Left lung (tissue), 10 donors: ENCODE results near the gene OTOF. TPM values are rescaled to one million over a fixed set of nuclear protein-coding genes. Genes with fewer than 3 reads are reported as not detected.

Experiments used
- ATAC-seq: fragments of 200-7000 bp; cut with Tn5 transposase; one replicate; pipeline ENCODE4 v1.9.1; 2020; ENCODE audit warnings: moderate library complexity
- DNase-seq, 4 donors: peaks; one replicate each; pipeline ENCODE4 v3.0.0-alpha.2; 2013 to 2020
- H3K27ac ChIP-seq, 2 donors: fragments of 200-600 bp; sonication (generic) in 1 of 2; one replicate each; pipeline versions ENCODE4 v1.5.0 to v1.8.0; 2020 to 2021
- H3K27me3 ChIP-seq, 2 donors: fragments of 200-600 bp; sonication (generic) in 1 of 2; one replicate each; pipeline versions ENCODE4 v1.5.0 to v1.8.0; 2020 to 2021
- H3K36me3 ChIP-seq, 2 donors: fragments of 200-600 bp; sonication (generic) in 1 of 2; one replicate each; pipeline versions ENCODE4 v1.5.0 to v1.8.0; 2020 to 2021
- H3K4me1 ChIP-seq, 2 donors: fragments of 200-600 bp; one replicate each; pipeline ENCODE4 v1.8.0; 2021
- H3K4me3 ChIP-seq, 2 donors: fragments of 200-600 bp; sonication (generic) in 1 of 2; one replicate each; pipeline versions ENCODE4 v1.5.0 to v1.8.0; 2020 to 2021; ENCODE audit warnings: mild to moderate bottlenecking in 1 of 2
- H3K9me3 ChIP-seq, 2 donors: fragments of 200-600 bp; sonication (generic) in 1 of 2; one replicate each; pipeline versions ENCODE4 v1.5.0 to v1.8.0; 2020 to 2021
- CTCF ChIP-seq, 2 donors: fragments of 200-600 bp; sonication (generic) in 1 of 2; IDR thresholded peaks; one replicate each; pipeline versions ENCODE4 v1.5.0 to v1.8.0; 2021; ENCODE audit warnings: antibody characterized with exemption in 2 of 2
- intact Hi-C, 2 donors: fragments of 100-400 bp; cut with DNase I; formaldehyde crosslinking; loops; one replicate each; pipeline versions ENCODE4 v1.11.2 to v1.14.2; 2022
- polyA plus RNA-seq, 6 donors: library from polyadenylated mRNA; unstranded; fragments of 120-200 nt; gene quantifications; one replicate each; pipeline ENCODE4 v1.2.1, GENCODE V29; 2013; ENCODE audit not compliant: insufficient read length in 6 of 6
- total RNA-seq, 2 donors: library from RNA; stranded (reverse); fragmentation: NEBNext Ultra II Directional; extraction: Animal tissue kit (Norgen Biotek cat#: 25700); gene quantifications; one replicate each; pipeline ENCODE4 v1.2.1, GENCODE V29; 2021
- donor health status: DM: no; HTN: yes; CAD: no.
- donor health status: DM: no; HTN: no; CAD: no.

The OTOF gene
- total and polyA plus RNA-seq, 8 donors, result 0.03 to 0.20 (median 0.10) TPM; not detected in 1

- ATAC-seq (no peak), DNase-seq (no peak)
- no peak overlapping the region for H3K27ac ChIP-seq
- H3K27me3 ChIP-seq, result peaks cover 0 to 25% of the 10 kb centered on the region in 2 donors
- TF ChIP-seq CTCF (IDR thresholded peaks at IDR 0.05), result no peak
- H3K4me3 ChIP-seq, result no peak overlapping the region
- intact Hi-C loops, result no loop called here
- no peaks in the 10 kb centered on the region for H3K9me3 ChIP-seq
- H3K36me3 ChIP-seq, result no peaks in the 10 kb centered on the region
- no peaks in the 10 kb centered on the region for H3K4me1 ChIP-seq
Measured at GRCh38 chr2:26407526-26407925, 70.4 kb downstream of the OTOF start.

Other genes with a start within 250 kb of the OTOF start
- gene HADHA, start 233.5 kb downstream of the OTOF start, total RNA-seq, result 100 to 1,000 TPM; 126 to 144 TPM
- 100 to 1,000 TPM; 187 to 241 (median 213) TPM for gene HADHA, start 233.5 kb downstream of the OTOF start, polyA plus RNA-seq
- gene HADHB, start 233.2 kb downstream of the OTOF start, total RNA-seq, result 100 to 1,000 TPM; 130 to 132 TPM
- gene HADHB, start 233.2 kb downstream of the OTOF start, polyA plus RNA-seq, result 100 to 1,000 TPM; 120 to 150 (median 137) TPM
- 10 to 100 TPM; 18.4 to 34.4 TPM for gene SELENOI, start 132.0 kb downstream of the OTOF start, total RNA-seq
- 10 to 100 TPM; 15.9 to 20.2 (median 17.1) TPM for gene SELENOI, start 132.0 kb downstream of the OTOF start, polyA plus RNA-seq
- under 1 TPM; 0.08 to 0.12 TPM for gene ADGRF3, start 131.3 kb downstream of the OTOF start, total RNA-seq
- gene ADGRF3, start 131.3 kb downstream of the OTOF start, polyA plus RNA-seq, result 1 to 10 TPM; 1.4 to 2.3 (median 1.8) TPM
- 1 to 10 TPM in 1 of 2 donors, not detected in 1; 1.8 TPM for gene DRC1, start 76.2 kb downstream of the OTOF start, total RNA-seq
- gene DRC1, start 76.2 kb downstream of the OTOF start, polyA plus RNA-seq, result 1 to 10 TPM in 5 of 6 donors, under 1 TPM in 1; 0.92 to 7.9 (median 5.6) TPM
- not detected for gene CIB4, start 163.2 kb upstream of the OTOF start, total RNA-seq
- gene CIB4, start 163.2 kb upstream of the OTOF start, polyA plus RNA-seq, result 1 to 10 TPM; 1.0 to 2.4 (median 1.8) TPM
- gene KCNK3, start 214.6 kb upstream of the OTOF start, total RNA-seq, result 10 to 100 TPM; 17.8 to 24.1 TPM
- gene KCNK3, start 214.6 kb upstream of the OTOF start, polyA plus RNA-seq, result 10 to 100 TPM; 22.7 to 34.9 (median 31.7) TPM